HFFc6 (cell line): ENCODE measurements around the gene ZBTB16. TPM values are rescaled to one million over a fixed set of nuclear protein-coding genes. Genes with fewer than 3 reads are reported as not detected.

Experiments used
- DNase-seq: peaks from one replicate; pipeline ENCODE4 v3.0.0-alpha.2; 2018
- H3K27ac Mint-ChIP-seq: 2 replicates; pipeline ENCODE4 v1.8.0; 2020; ENCODE audit warnings: mild to moderate bottlenecking, mixed read lengths
- H3K27me3 Mint-ChIP-seq: 2 replicates; pipeline ENCODE4 v1.8.0; 2021; ENCODE audit warnings: mild to moderate bottlenecking, moderate library complexity, mixed read lengths; ENCODE audit not compliant: insufficient read depth
- H3K36me3 Mint-ChIP-seq: 2 replicates; pipeline ENCODE4 v1.8.0; 2021; ENCODE audit warnings: low read depth, mixed read lengths
- H3K4me1 Mint-ChIP-seq: 2 replicates; pipeline ENCODE4 v1.8.0; 2020; ENCODE audit warnings: low read depth, mixed read lengths
- H3K4me3 Mint-ChIP-seq: 2 replicates; pipeline ENCODE4 v1.8.0; 2020; ENCODE audit warnings: mild to moderate bottlenecking, moderate library complexity, mixed read lengths
- H3K9me3 Mint-ChIP-seq: 2 replicates; pipeline ENCODE4 v1.8.0; 2020; ENCODE audit warnings: mild to moderate bottlenecking, mixed read lengths
- total RNA-seq, 6 experiments: library from RNA; stranded (reverse); fragmentation: NEBNext Ultra II Directional; extraction: Animal tissue kit (Norgen Biotek cat#: 25700); gene quantifications; 2 replicates in 1 of 6; 3 replicates in 5 of 6; pipeline ENCODE4 v1.2.3, GENCODE V29; 2021
- TF ChIP-seq, protein P1 (sequence below): fragments of 200-600 bp; sonication (generic); IDR thresholded peaks from 2 replicates; pipeline ENCODE4 v1.5.0; 2021; ENCODE audit warnings: antibody characterized with exemption, mild to moderate bottlenecking

The ZBTB16 gene
- total RNA-seq, 6 experiments from 2014 or later = not detected

DNA sequence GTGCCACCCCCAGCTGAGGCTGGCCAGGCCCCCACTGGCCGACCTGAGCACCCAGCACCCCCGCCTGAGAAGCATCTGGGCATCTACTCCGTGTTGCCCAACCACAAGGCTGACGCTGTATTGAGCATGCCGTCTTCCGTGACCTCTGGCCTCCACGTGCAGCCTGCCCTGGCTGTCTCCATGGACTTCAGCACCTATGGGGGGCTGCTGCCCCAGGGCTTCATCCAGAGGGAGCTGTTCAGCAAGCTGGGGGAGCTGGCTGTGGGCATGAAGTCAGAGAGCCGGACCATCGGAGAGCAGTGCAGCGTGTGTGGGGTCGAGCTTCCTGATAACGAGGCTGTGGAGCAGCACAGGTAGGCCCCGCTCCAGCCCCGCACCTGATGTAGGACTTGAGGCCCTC is 4.7 kb downstream of the ZBTB16 start:
- no peak for DNase-seq
- H3K4me1 Mint-ChIP-seq = 0 out of 2 replicates have a peak, but pooled peaks cover 4% of the 10 kb centered on the region
- peaks cover 54% of the 10 kb centered on the region for H3K27me3 Mint-ChIP-seq
- no peaks in the 10 kb centered on the region for H3K9me3 Mint-ChIP-seq
- no peaks in the 10 kb centered on the region for H3K36me3 Mint-ChIP-seq
- H3K4me3 Mint-ChIP-seq = no peak overlapping the region
- TF ChIP-seq, protein P1, sequence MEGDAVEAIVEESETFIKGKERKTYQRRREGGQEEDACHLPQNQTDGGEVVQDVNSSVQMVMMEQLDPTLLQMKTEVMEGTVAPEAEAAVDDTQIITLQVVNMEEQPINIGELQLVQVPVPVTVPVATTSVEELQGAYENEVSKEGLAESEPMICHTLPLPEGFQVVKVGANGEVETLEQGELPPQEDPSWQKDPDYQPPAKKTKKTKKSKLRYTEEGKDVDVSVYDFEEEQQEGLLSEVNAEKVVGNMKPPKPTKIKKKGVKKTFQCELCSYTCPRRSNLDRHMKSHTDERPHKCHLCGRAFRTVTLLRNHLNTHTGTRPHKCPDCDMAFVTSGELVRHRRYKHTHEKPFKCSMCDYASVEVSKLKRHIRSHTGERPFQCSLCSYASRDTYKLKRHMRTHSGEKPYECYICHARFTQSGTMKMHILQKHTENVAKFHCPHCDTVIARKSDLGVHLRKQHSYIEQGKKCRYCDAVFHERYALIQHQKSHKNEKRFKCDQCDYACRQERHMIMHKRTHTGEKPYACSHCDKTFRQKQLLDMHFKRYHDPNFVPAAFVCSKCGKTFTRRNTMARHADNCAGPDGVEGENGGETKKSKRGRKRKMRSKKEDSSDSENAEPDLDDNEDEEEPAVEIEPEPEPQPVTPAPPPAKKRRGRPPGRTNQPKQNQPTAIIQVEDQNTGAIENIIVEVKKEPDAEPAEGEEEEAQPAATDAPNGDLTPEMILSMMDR = no peak
- H3K27ac Mint-ChIP-seq = no peak overlapping the region

DNA sequence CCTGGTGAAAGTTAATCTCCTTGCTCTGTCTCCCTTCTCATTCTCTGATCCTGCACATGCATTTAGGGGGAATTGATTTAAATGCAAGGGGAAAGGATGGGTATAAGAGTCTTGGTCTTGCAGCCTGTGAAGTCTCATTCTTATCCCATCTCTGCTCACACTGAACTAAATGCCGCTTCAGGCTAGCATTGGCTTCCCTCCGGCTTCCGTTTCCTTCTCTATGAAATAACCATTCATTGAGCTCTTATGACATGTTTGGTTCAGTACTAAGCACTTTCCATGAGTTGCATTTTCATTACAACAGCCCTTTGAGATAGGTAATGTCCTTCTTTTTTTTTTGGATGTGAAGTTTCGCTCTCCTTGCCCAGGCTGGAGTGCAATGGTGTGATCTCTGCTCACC is 5.6 kb downstream of the ZBTB16 start:
- H3K27me3 Mint-ChIP-seq = peaks cover 55% of the 10 kb centered on the region
- no peaks in the 10 kb centered on the region for H3K9me3 Mint-ChIP-seq
- no peak overlapping the region for H3K4me3 Mint-ChIP-seq
- TF ChIP-seq, protein P1 = no peak
- no peak for DNase-seq
- no peak overlapping the region for H3K27ac Mint-ChIP-seq
- H3K36me3 Mint-ChIP-seq = no peaks in the 10 kb centered on the region
- 0 out of 2 replicates have a peak, but pooled peaks cover 4% of the 10 kb centered on the region for H3K4me1 Mint-ChIP-seq

DNA sequence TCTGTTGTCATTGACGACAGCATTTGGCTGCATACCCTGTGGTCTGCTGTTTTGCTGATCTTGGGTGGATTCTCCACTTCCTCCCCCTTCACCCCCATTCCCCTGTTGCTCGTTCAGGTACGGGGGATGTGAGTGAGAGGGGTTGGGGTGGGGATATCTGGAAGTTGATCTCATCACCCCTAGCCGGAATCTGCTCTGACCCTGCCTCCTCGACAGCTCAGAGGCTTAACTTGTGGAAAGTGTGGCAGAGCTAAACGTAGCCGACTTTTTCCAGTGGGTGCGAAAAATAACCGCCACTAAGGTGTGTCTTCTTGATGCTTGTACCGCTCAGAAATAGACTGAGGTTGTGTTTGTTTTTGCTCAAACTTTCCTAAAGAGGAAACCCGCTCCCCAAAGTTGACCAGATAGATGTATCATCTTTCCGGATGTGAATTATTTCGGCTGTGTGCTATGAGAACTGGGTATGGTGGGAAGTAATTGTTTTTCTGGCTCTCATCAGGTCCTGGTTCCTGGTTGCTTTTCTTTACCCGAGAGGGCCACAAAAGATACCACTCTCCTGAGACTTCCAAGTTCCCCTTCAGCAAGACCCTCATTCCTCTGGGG is 6.6 kb downstream of the ZBTB16 start:
- no peak for DNase-seq
- Mint-ChIP-seq H3K36me3 (no peaks in the 10 kb centered on the region), H3K27me3 (peaks cover 52% of the 10 kb centered on the region), H3K4me1 (0 out of 2 replicates have a peak, but pooled peaks cover 4% of the 10 kb centered on the region), H3K27ac (no peak overlapping the region), H3K4me3 (no peak overlapping the region), H3K9me3 (no peaks in the 10 kb centered on the region)
- TF ChIP-seq, protein P1 = no peak

DNA sequence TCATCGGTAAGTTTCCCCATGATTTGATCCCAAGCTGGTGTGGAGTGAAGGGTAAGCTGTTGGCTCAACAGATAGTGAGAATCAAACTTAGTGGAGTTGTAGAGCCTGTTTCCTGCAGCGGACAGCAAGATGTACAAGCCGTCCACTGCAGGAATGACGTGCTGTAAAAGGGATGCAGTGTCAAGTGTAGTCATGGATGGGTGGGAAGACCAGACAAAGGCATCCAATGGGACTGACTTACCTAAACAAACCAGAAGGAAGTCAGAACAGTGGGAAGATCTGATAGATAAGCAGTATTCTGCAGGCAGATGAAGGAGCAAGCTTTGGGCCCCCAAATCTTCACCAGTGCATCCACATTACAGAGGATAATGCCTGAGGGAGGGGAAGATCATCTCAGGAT is 8.8 kb downstream of the ZBTB16 start:
- no peak overlapping the region for H3K4me3 Mint-ChIP-seq
- H3K4me1 Mint-ChIP-seq = no peaks in the 10 kb centered on the region; the same call in 1 of the 2 replicates
- H3K27ac Mint-ChIP-seq = no peak overlapping the region
- H3K36me3 Mint-ChIP-seq = no peaks in the 10 kb centered on the region
- DNase-seq = no peak
- no peaks in the 10 kb centered on the region for H3K9me3 Mint-ChIP-seq
- peaks cover 50% of the 10 kb centered on the region for H3K27me3 Mint-ChIP-seq
- TF ChIP-seq, protein P1 = no peak

DNA sequence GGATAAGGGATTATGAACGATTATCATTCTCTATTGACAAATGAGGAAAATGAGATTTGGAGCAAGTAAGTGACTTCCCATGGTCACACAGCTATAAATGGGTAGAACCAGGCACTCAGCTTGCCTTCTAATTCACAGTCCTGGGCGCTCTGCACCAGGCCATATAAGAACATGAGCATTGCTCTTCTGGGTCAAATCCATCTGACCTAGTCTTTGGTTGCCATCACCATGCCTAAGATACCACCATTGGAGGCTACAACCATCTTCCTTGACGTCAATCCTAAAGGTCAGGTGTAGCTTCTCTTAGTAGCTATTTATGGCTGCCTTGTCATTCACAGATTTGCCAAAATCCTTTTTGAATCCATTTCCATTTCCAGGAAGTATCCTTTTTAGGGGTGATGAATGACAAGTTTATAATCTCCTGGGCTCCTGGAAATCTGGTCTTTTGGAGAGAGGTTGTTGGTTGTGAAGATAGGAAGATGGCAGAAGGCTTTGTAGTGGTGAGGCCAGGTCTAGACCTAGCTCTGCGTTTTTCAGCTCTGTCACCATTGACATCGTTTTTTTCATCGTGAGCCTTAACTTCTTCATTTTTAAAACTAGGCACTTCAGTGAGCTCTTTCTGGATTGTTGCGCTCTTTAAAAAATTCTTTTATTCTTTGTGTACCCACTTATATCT is 11.1 kb downstream of the ZBTB16 start:
- Mint-ChIP-seq H3K9me3 (no peaks in the 10 kb centered on the region), H3K4me3 (no peak overlapping the region), H3K4me1 (peaks cover under 1% of the 10 kb centered on the region; the same call in 1 of the 2 replicates)

More for the DNA sequence above, 11.1 kb downstream of the ZBTB16 start:
- DNase-seq = no peak
- peaks cover 49% of the 10 kb centered on the region for H3K27me3 Mint-ChIP-seq
- H3K36me3 Mint-ChIP-seq = no peaks in the 10 kb centered on the region
- TF ChIP-seq, protein P1 = no peak
- no peak overlapping the region for H3K27ac Mint-ChIP-seq
